ENCODE measurements around the gene HIPK2. TPM values are rescaled to one million over a fixed set of nuclear protein-coding genes. Genes with fewer than 3 reads are reported as not detected.

HIPK2 gene
- total and polyA plus RNA-seq, 2 donors (not counting 3 experiments of a cell fraction or from before 2014, with no cell fraction given) = 9.0 to 43.8 TPM

DNA sequence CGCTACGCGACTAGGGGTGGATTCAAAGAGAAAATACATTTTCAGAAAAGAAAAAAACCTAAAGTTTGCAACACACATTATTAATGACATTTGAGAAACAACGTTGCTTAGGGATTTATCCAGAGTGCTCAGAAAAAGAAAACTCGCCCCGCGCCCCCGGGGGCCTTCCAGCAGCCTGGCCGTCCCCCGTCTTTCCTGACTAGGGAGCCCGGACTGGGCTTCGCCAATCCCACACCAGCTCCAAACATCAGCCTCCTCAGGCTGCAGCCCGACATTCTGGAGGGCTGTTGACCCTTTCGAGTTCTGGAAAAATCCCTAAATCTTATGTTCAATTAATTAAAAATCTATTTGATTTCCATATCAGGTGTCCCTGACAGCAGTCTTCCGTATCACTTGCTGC is 205.7 kb downstream of the HIPK2 start:
- intact Hi-C loops (cut with micrococcal nuclease) = no loop called here
- dilution Hi-C loops (cut with MboI; ENCODE audit: extremely low pct_ligation_motif_present, low sequenced_read_pairs) = no loop called here
- Histone ChIP-seq H2AFZ (ENCODE audit: low read depth, low read length) (no peak overlapping the region), H3K79me2 (ENCODE audit: control insufficient read depth, insufficient read depth, low read length) (no peaks in the 10 kb centered on the region), H3K9me1 (replicated peaks; ENCODE audit: control insufficient read depth, extremely low read depth, insufficient read depth, low read length) (no peaks in the 10 kb centered on the region), H3K4me1 (ENCODE audit: control insufficient read depth, extremely low read depth, insufficient read depth, low read length) (no peaks in the 10 kb centered on the region), H3K9me3 (replicated peaks; ENCODE audit: control insufficient read depth, insufficient read depth, low read length) (no peaks in the 10 kb centered on the region), H3K4me2 (ENCODE audit: insufficient read depth, low read length) (no peak overlapping the region), H3K27ac (ENCODE audit: insufficient read depth, low read depth, low read length) (no peak overlapping the region), H4K20me1 (replicated peaks; ENCODE audit: control insufficient read depth, extremely low read depth, insufficient read depth, low read length) (no peaks in the 10 kb centered on the region), H3K9ac (replicated peaks; ENCODE audit: extremely low read depth, insufficient read depth, low read length) (no peak overlapping the region), H3K27me3 (ENCODE audit: control insufficient read depth in 2 of 2, insufficient read depth in 2 of 2, low read length in 2 of 2) (no peaks in the 10 kb centered on the region), H3K36me3 (ENCODE audit: control insufficient read depth in 2 of 2, extremely low read depth in 1 of 2, insufficient read depth in 2 of 2, low read length in 2 of 2) (peaks cover 0 to 9% of the 10 kb centered on the region in 2 experiments), H3K4me3 (replicated peaks in 1 of 3; ENCODE audit: insufficient read depth in 1 of 3, low read depth in 1 of 3, low read length in 3 of 3) (no peak overlapping the region)
- no peak for FAIRE-seq
- CTCF ChIA-PET = no interaction called here
- BruUV-seq (replicated peaks) = no TSS peak
- TF ChIP-seq, protein P1, sequence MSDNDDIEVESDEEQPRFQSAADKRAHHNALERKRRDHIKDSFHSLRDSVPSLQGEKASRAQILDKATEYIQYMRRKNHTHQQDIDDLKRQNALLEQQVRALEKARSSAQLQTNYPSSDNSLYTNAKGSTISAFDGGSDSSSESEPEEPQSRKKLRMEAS (IDR thresholded peaks at IDR 0.05; ENCODE audit: insufficient read depth, insufficient read length) = no peak
- TF ChIP-seq EZH2 (IDR thresholded peaks at IDR 0.05; ENCODE audit: borderline replicate concordance, low read depth, low read length, severe bottlenecking) (no peak), MYC (IDR thresholded peaks at IDR 0.05; ENCODE audit: low read depth, low read length) (no peak), POLR2A (IDR thresholded peaks at IDR 0.05; ENCODE audit: low read depth, low read length) (no peak), POLR2AphosphoS5 (IDR thresholded peaks at IDR 0.05; ENCODE audit: insufficient read depth, low read depth, low read length) (no peak), GATA2 (IDR thresholded peaks at IDR 0.05; ENCODE audit: insufficient read depth, insufficient read length, low read depth, low read length) (no peak), JUN (IDR thresholded peaks at IDR 0.05; ENCODE audit: borderline replicate concordance, insufficient read depth, insufficient read length, low read depth) (no peak), CTCF (IDR thresholded peaks at IDR 0.05; ENCODE audit: extremely low read depth in 1 of 2, insufficient read depth in 1 of 2, low read depth in 1 of 2, low read length in 2 of 2) (no peak), FOS (IDR thresholded peaks at IDR 0.05; ENCODE audit: borderline replicate concordance, insufficient read depth, low read length) (no peak)
- POLR2A ChIA-PET = no interaction called here
- no peak for DNase-seq (ENCODE audit: low read depth, low spot score)

Data from endothelial cell of umbilical vein (primary cell).